HepG2 (cell line): Measurements from ENCODE around the gene HNRNPC. TPM values are rescaled to one million over a fixed set of nuclear protein-coding genes. Genes with fewer than 3 reads are reported as not detected.

Experiments
- ATAC-seq: fragments of 200-7000 bp; cut with Tn5 transposase; 3 replicates; pipeline ENCODE4 v1.9.1; 2020; ENCODE audit warnings: mild to moderate bottlenecking, moderate library complexity
- BruUV-seq: library from RNA; stranded (reverse); fragments of 400-500 nt; replicated peaks from 2 replicates; lab custom pipeline; 2021; lab: Mats Ljungman, UMichigan
- CTCF ChIA-PET: fragments of 300-600 bp; formaldehyde crosslinking; extraction: SDS; loops from one replicate; lab custom pipeline; 2021; ENCODE audit warnings: low total read pairs, inconsistent platforms, low intra/inter-chr PET ratio; lab: Yijun Ruan, JAX
- POLR2A ChIA-PET: fragments of 350-600 bp; sonication (Branson Sonifier 250); formaldehyde crosslinking; loops from one replicate; lab custom pipeline; 2020; ENCODE audit warnings: antibody characterized with exemption, inconsistent platforms; lab: Yijun Ruan, JAX
- DNase-seq: peaks from one replicate; pipeline ENCODE4 v3.0.0-alpha.2; 2015; ENCODE audit warnings: low spot score
- FAIRE-seq: peaks from 3 replicates; lab custom pipeline; 2011; peaks lifted over from hg19 to GRCh38; lab: Jason Lieb, UNC
- H2AFZ ChIP-seq: one replicate; pipeline ENCODE4 v1.6.1; 2011; ENCODE audit warnings: low read length, inconsistent platforms
- H3K27ac ChIP-seq: fragments of 300-600 bp; 3 replicates; pipeline ENCODE4 v1.8.0; 2011; ENCODE audit warnings: mixed run types, mild to moderate bottlenecking, mixed read lengths, low read length, inconsistent platforms; ENCODE audit not compliant: insufficient read depth; ENCODE audit errors: extremely low read length
- H3K27me3 ChIP-seq, 2 experiments: fragments of 200-600 bp in 1 of 2; 2 replicates in 1 of 2; 3 replicates in 1 of 2; pipeline versions ENCODE4 v1.6.0 to v1.8.0; 2011; ENCODE audit warnings: low read length in 2 of 2, mild to moderate bottlenecking in 2 of 2, moderate library complexity in 2 of 2, inconsistent platforms in 1 of 2; ENCODE audit not compliant: insufficient read depth in 2 of 2, control insufficient read depth in 1 of 2
- H3K36me3 ChIP-seq, 2 experiments: fragments of 200-600 bp in 1 of 2; replicated peaks in 1 of 2; 2 replicates in 1 of 2; 3 replicates in 1 of 2; pipeline versions ENCODE4 v1.5.1 to v1.8.0; 2011; ENCODE audit warnings: low read length in 2 of 2, inconsistent platforms in 1 of 2; ENCODE audit not compliant: insufficient read depth in 2 of 2, control insufficient read depth in 1 of 2
- H3K4me1 ChIP-seq: 2 replicates; pipeline ENCODE4 v1.5.1; 2012; ENCODE audit warnings: low read length, inconsistent platforms; ENCODE audit not compliant: insufficient read depth
- H3K4me2 ChIP-seq: 2 replicates; pipeline ENCODE4 v1.6.0; 2011; ENCODE audit warnings: low read depth, low read length, inconsistent platforms
- H3K4me3 ChIP-seq, 3 experiments: fragments of 200-600 bp in 1 of 3; sonication (generic), shearing (Covaris generic) in 1 of 3; replicated peaks in 1 of 3; 2 replicates each; pipeline ENCODE4 v1.5.1; 2011 to 2016; ENCODE audit warnings: low read length in 3 of 3, inconsistent platforms in 2 of 3, low read depth in 2 of 3, mild to moderate bottlenecking in 2 of 3, control low read depth in 1 of 3, mixed read lengths in 1 of 3; ENCODE audit not compliant: insufficient read depth in 1 of 3
- H3K79me2 ChIP-seq: one replicate; pipeline ENCODE4 v1.6.1; 2011; ENCODE audit warnings: low read length, inconsistent platforms; ENCODE audit not compliant: insufficient read depth
- H3K9ac ChIP-seq: 2 replicates; pipeline ENCODE4 v1.6.0; 2011; ENCODE audit warnings: mild to moderate bottlenecking, low read depth, low read length, inconsistent platforms; ENCODE audit not compliant: insufficient read depth
- H3K9me3 ChIP-seq: 2 replicates; pipeline ENCODE4 v1.5.1; 2012; ENCODE audit warnings: mild to moderate bottlenecking, low read length
- H4K20me1 ChIP-seq: 2 replicates; pipeline ENCODE4 v1.6.0; 2011; ENCODE audit warnings: inconsistent platforms, mild to moderate bottlenecking, low read length, moderate library complexity; ENCODE audit not compliant: insufficient read depth
- ATRX ChIP-seq: sonication (generic); formaldehyde crosslinking; IDR thresholded peaks from 2 replicates; pipeline ENCODE4 v1.4.0; 2020; ENCODE audit warnings: missing genetic modification reagents, borderline replicate concordance
- CBX2 ChIP-seq, 2 experiments: fragments of 200-600 bp in 1 of 2; sonication (generic); formaldehyde crosslinking in 1 of 2; IDR thresholded peaks; 2 replicates each; pipeline versions ENCODE4 v1.7.0 to v1.8.1; 2018 to 2022; ENCODE audit warnings: low read depth in 2 of 2, low read length in 1 of 2, mild to moderate bottlenecking in 1 of 2, missing genetic modification reagents in 1 of 2
- RFX5 ChIP-seq: IDR thresholded peaks from 2 replicates; pipeline ENCODE4 v1.6.1; 2011; ENCODE audit warnings: low read depth, low read length, improper control_type of control experiment
- TSC22D2 ChIP-seq: sonication (generic); formaldehyde crosslinking; IDR thresholded peaks from 2 replicates; pipeline ENCODE4 v1.5.1; 2020; ENCODE audit warnings: missing genetic modification reagents, mild to moderate bottlenecking, borderline replicate concordance
- ZGPAT ChIP-seq: IDR thresholded peaks from 2 replicates; pipeline ENCODE4 v1.6.1; 2016; ENCODE audit warnings: mild to moderate bottlenecking
- ZMYM3 ChIP-seq: sonication (generic); formaldehyde crosslinking; IDR thresholded peaks from 2 replicates; pipeline ENCODE4 v1.5.1; 2020; ENCODE audit warnings: mild to moderate bottlenecking, missing genetic modification reagents
- ZNF235 ChIP-seq: sonication (generic); formaldehyde crosslinking; IDR thresholded peaks from 2 replicates; pipeline ENCODE4 v1.8.1; 2023; ENCODE audit warnings: mild to moderate bottlenecking, missing genetic modification reagents, borderline replicate concordance
- ZNF720 ChIP-seq: sonication (generic); formaldehyde crosslinking; IDR thresholded peaks from 2 replicates; pipeline ENCODE4 v1.4.0; 2020; ENCODE audit warnings: missing genetic modification reagents
- ZNF746 ChIP-seq: sonication (generic); formaldehyde crosslinking; IDR thresholded peaks from 2 replicates; pipeline ENCODE4 v1.8.0; 2022; ENCODE audit warnings: mild to moderate bottlenecking, missing genetic modification reagents
- ZNF792 ChIP-seq: IDR thresholded peaks from 2 replicates; pipeline ENCODE4 v1.6.1; 2016
- ZNF83 ChIP-seq: sonication (generic); formaldehyde crosslinking; IDR thresholded peaks from 2 replicates; pipeline ENCODE4 v1.4.0; 2020; ENCODE audit warnings: missing genetic modification reagents, mild to moderate bottlenecking, borderline replicate concordance
- WGBS: methylation state at CpG from one replicate; pipeline ENCODE4 v1.1.6; 2017; ENCODE audit warnings: low lambda C conversion rate; 5-methylcytosine and 5-hydroxymethylcytosine counted together
- in situ Hi-C: cut with HindIII; loops from 2 replicates; pipeline ENCODE4 v1.10.0; 2017; ENCODE audit warnings: low pct_unique_long_range_greater_than_20kb; ENCODE audit not compliant: extremely low pct_ligation_motif_present
- intact Hi-C: fragments of 100-400 bp; cut with micrococcal nuclease; formaldehyde crosslinking; loops from one replicate; pipeline ENCODE4 v1.10.0; 2022; ENCODE audit not compliant: unreplicated experiment
- polyA plus RNA-seq, 8 experiments: library from polyadenylated mRNA; depleted of rRNA in 3 of 8; stranded (reverse) in 7 of 8; unstranded in 1 of 8; fragments of >200 nt; fragmentation: Illumina TruSeq in 4 of 8; extraction: Trizol in 4 of 8; gene quantifications; 2 replicates each; pipeline versions ENCODE4 v1.2.1 to v1.2.3, GENCODE V29; 2011 to 2016; ENCODE audit warnings: low read depth in 4 of 8, missing spikeins in 1 of 8, mixed read lengths in 1 of 8; ENCODE audit not compliant: insufficient read depth in 1 of 8
- total RNA-seq, 5 experiments: library from RNA; depleted of rRNA; stranded (reverse); fragments of >200 nt; fragmentation: Illumina TruSeq; extraction: Trizol; gene quantifications; 2 replicates each; pipeline ENCODE4 v1.2.3, GENCODE V29; 2016; ENCODE audit warnings: low read depth in 1 of 5
- TF ChIP-seq, protein P1 (sequence below): sonication (generic); formaldehyde crosslinking; conservative IDR thresholded peaks from 2 replicates; pipeline ENCODE4 v1.8.1; 2023; ENCODE audit warnings: missing genetic modification reagents
- TF ChIP-seq, protein P2 (sequence below): sonication (generic); formaldehyde crosslinking; IDR thresholded peaks from 2 replicates; pipeline ENCODE4 v1.5.0; 2020; ENCODE audit warnings: mild to moderate bottlenecking, missing genetic modification reagents

The HNRNPC gene
- total and polyA plus RNA-seq, 2 of the 13 experiments (the other 11 are each of a cell fraction or from before 2014, with no cell fraction given): 628 to 1,099 TPM

GRCh38 chr14:21268617-21269251, 508 bp downstream of the HNRNPC start (continued):
- TF ChIP-seq ZGPAT (CRISPR knock-in tag) (no peak; the same call in 1 of the 2 replicates), ZNF746 (CRISPR knock-in tag) (peak; percentile 71), CBX2 (IDR thresholded peaks at IDR 0.05; ENCODE audit: low read depth, low read length) (no peak), CBX2 (CRISPR knock-in tag; IDR thresholded peaks at IDR 0.05; ENCODE audit: low read depth) (no peak), RFX5 (no peak)

GRCh38 chr14:21267886-21268616, 1.2 kb downstream of the HNRNPC start:
- ChIA-PET CTCF (no interaction called here), POLR2A (interaction anchor here (1.4 to 6.0 kb wide), 2 partner anchors 9 to 12 kb away, joined by 3 to 68 read pairs; no protein-coding TSS in a partner anchor)
- Histone ChIP-seq H3K4me1 (peaks cover 44% of the 10 kb centered on the region), H4K20me1 (peaks cover 61% of the 10 kb centered on the region), H3K4me3 (peak overlapping the region; percentile 86 to 98 (median 90)), H3K27ac (peak overlapping the region; percentile 91), H3K4me2 (peak overlapping the region; percentile 88), H3K36me3 (peaks cover 7 to 38% of the 10 kb centered on the region in 2 experiments), H3K27me3 (peaks cover 0 to 5% of the 10 kb centered on the region in 2 experiments; a peak in 2 of 5 replicates), H2AFZ (no peak overlapping the region), H3K9me3 (no peaks in the 10 kb centered on the region), H3K9ac (peak overlapping the region; percentile 100), H3K79me2 (peaks cover 66% of the 10 kb centered on the region)
- FAIRE-seq (no peak), ATAC-seq (no peak), DNase-seq (no peak)
- in situ Hi-C loops (no loop called here), intact Hi-C loops (loop anchor here (1.0 to 2.0 kb wide), 2 partner anchors 41 to 116 kb away; partner anchors contain the start of gene SUPT16H)
- BruUV-seq: no TSS peak
- 1% methylated on average over 16 of the region's 16 CpGs for WGBS
- TF ChIP-seq, protein P1, sequence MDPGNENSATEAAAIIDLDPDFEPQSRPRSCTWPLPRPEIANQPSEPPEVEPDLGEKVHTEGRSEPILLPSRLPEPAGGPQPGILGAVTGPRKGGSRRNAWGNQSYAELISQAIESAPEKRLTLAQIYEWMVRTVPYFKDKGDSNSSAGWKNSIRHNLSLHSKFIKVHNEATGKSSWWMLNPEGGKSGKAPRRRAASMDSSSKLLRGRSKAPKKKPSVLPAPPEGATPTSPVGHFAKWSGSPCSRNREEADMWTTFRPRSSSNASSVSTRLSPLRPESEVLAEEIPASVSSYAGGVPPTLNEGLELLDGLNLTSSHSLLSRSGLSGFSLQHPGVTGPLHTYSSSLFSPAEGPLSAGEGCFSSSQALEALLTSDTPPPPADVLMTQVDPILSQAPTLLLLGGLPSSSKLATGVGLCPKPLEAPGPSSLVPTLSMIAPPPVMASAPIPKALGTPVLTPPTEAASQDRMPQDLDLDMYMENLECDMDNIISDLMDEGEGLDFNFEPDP (CRISPR knock-in tag): no peak
- no peak for TF ChIP-seq ZMYM3 (CRISPR knock-in tag)
- no peak for TF ChIP-seq ATRX (CRISPR knock-in tag)
- TF ChIP-seq, protein P2, sequence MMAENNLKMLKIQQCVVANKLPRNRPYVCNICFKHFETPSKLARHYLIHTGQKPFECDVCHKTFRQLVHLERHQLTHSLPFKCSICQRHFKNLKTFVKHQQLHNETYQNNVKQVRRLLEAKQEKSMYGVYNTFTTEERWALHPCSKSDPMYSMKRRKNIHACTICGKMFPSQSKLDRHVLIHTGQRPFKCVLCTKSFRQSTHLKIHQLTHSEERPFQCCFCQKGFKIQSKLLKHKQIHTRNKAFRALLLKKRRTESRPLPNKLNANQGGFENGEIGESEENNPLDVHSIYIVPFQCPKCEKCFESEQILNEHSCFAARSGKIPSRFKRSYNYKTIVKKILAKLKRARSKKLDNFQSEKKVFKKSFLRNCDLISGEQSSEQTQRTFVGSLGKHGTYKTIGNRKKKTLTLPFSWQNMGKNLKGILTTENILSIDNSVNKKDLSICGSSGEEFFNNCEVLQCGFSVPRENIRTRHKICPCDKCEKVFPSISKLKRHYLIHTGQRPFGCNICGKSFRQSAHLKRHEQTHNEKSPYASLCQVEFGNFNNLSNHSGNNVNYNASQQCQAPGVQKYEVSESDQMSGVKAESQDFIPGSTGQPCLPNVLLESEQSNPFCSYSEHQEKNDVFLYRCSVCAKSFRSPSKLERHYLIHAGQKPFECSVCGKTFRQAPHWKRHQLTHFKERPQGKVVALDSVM (CRISPR knock-in tag): no peak
- no peak for TF ChIP-seq TSC22D2
- TF ChIP-seq ZNF792 (CRISPR knock-in tag): peak; percentile 24; the same call in 1 of the 2 replicates
- peak; percentile 32; the same call in 1 of the 2 replicates for TF ChIP-seq ZGPAT (CRISPR knock-in tag)
- no peak for TF ChIP-seq ZNF235 (CRISPR knock-in tag)
- TF ChIP-seq ZNF83 (CRISPR knock-in tag): no peak
- TF ChIP-seq ZNF720 (CRISPR knock-in tag): no peak
